Stimulated activated CD4-positive, alpha-beta T cell treated with anti-CD3 and anti-CD28 coated beads, Interleukin-1b, Interleukin-23, amount 100 ng/mL, for 48 hours (primary cell): ENCODE results near the gene TLR9.

Experiments used
- DNase-seq: peaks from one replicate; pipeline ENCODE4 v3.0.0-alpha.2; 2020

TLR9 gene

DNA sequence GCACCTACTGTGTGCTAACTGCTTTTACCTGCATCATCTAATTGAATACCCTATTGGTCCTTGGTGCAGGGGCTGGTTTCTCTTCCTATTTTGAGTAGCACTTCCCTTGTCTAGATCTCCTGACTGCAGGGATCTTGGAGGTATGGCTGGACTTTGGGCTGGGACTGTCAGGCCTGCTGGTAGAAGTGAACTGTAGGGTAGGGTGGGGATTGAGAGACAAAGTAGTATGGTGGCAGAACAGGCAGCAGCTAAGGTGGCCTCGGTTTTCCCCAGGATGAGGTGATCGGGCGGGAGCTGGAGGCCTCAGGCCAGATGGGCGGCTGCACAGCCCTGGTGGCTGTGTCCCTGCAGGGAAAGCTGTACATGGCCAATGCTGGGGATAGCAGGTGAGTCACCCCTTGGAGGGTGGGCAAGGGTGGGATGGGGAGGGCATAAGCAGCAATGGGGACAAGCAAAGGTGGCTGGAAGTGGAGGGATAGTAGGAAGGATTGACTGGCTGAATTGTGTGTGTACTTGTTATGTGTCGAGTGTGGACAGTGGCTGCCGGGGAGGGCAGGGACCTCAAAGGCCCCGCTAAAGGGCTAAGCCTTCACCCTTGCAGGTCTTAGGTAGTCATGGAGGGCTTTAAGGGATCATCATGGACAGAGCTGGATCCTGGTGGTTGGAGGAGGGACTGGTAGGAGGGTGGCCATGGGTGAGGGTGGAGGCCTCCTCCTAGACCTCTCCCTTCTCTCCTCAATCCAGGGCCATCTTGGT is 22.1 kb upstream of the TLR9 start:
- no peak for DNase-seq

DNA sequence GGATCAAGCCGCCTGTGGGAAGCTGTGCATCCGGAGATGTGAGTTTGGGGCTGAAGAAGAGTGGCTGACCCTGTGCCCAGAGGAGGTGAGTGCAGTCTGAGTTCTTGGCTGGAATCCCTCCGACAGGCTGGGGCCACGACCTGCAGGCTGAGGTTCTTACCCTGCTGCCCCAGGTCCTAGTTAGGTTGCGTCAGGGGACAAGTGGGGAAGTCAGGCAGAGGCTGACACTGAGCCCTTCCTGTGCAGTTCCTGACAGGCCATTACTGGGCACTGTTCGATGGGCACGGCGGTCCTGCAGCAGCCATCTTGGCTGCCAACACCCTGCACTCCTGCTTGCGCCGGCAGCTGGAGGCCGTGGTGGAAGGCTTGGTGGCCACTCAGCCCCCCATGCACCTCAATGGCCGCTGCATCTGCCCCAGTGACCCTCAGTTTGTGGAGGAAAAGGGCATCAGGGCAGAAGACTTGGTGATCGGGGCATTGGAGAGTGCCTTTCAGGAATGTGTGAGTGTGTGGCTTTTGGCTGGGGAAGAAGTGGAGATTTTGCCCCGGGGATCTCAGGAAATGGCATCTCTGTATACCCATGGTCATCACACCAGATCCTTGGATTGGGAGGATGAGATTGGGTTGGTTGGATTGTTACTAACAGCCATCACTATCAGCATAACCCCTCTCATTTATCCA is 21.4 kb upstream of the TLR9 start:
- DNase-seq = no peak

DNA sequence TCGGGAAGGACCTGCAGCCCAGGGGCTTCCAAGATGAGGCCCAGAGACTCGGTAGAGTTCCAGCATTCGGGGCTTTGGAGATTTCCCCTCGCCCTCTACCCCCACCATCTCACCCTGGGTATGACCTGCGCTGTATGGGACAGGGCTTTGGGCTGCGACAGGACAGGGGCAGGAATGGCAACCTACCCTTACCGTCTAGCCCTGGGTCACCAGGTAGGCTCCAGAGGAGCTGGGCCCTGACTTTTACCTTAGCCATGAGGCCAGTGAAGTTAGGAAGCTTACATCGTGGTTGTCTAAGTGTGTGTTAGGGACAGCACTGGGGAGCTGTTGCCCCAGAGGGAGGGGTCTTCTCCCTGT is 20.8 kb upstream of the TLR9 start:
- no peak for DNase-seq

- peak; percentile 50 for DNase-seq
Observed at GRCh38 chr3:52245322-52246263, 20.1 kb upstream of the TLR9 start, which contains the start of gene PPM1M. Gene PPM1M (plus strand): TSS chr3:52245759. CDS start chr3:52245825, 66 bp downstream.

- DNase-seq = peak; percentile 57
Observed at GRCh38 chr3:52243791-52244628, 18.6 kb upstream of the TLR9 start.

- no peak for DNase-seq
Observed at GRCh38 chr3:52242039-52242438, 16.6 kb upstream of the TLR9 start.

DNA sequence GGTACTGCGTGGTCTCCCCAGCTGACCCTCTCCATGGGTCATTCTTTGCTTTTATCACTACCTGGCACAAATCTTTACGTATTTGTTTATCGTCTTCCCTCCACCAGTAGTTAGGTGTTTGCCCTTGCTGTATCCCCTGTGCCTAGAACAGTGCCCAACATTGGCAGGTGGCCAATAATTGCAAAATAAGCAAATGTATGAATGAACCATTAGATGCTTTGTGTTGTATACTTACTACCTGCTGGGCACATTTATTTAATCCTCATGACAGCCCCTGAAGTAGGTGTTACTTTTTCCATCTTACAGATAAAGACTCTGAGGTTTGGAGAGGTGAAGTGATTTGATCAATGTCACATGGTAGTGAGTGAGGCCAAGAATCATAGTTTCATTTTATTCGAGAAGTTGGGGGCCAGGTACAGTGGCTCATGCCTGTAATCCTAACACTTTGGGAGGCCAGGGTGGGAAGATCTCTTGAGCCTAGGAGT is 15.5 kb upstream of the TLR9 start:
- DNase-seq = no peak

DNA sequence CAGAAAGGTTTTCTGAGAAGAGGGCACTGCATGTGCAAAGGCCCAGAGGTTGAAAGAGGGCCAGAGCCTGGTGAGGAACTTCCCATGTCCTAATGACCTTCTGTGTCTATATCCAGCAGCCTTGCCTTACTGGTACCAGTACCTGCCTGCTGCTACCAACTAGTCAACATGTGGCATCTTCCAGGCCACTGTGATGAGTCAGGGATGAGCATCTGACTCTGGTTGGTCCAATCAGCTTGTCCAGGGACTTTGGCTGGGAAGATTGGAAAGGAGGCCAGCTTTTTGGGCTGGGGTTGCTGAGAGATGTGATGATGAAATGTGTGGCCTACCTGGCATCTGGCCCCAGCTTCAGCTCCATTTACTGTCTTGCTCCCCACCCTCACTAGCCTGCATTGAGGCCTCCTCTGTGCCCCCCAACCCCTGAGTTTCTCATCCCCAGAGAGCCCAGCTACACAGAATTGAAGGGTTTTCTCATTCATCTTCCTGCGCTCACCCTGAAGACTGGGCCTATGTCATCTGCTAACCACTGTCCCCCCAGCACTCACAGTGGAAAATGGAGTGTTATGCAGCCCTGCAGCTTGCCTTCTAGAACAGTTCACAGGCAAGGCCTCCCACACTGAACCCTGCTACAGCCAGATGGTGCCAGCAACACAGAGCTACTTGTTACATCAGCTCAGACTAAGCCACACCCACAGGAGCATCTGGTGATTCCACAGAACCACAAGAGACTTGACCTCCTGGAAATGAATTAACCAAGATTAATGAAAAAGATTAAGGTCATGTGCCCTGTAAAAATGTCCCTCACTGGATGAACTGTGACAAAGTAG is 14.8 kb upstream of the TLR9 start:
- DNase-seq = peak; percentile 79

GRCh38 chr3:52238761-52239701 is 13.6 kb upstream of the TLR9 start, which contains the start of gene TWF2:
Gene TWF2 (minus strand): TSS chr3:52239158. CDS start chr3:52239016, 142 bp downstream.
- DNase-seq = peak; percentile 90

DNA sequence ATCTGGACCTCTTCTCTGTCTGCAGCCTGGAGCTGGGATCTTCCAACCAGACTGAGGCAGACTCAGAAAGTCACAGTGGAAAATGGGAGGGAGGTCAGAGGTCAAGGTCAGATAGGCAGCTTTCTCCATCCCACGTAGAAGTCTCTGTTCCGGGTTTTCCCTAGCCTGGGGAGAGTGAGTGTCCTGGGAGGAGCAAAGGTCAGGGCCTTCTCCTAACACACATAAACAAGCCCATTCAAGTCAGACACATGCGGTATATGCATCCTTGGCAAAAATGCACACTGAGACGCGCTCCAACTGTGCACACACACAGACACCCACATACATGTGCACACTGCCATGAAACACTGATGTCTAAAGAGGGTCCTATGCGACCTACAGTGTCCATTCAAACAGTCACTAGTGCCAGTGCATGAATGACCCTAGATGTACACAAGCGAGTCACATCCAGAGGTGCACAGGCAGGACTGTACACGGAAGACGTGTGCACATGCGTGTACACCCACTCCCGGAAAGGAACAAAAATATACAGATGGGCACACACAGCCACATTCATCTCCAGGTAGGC is 12.8 kb upstream of the TLR9 start:
- no peak for DNase-seq

- DNase-seq = no peak
Observed at GRCh38 chr3:52237657-52238172, 12.3 kb upstream of the TLR9 start.

DNA sequence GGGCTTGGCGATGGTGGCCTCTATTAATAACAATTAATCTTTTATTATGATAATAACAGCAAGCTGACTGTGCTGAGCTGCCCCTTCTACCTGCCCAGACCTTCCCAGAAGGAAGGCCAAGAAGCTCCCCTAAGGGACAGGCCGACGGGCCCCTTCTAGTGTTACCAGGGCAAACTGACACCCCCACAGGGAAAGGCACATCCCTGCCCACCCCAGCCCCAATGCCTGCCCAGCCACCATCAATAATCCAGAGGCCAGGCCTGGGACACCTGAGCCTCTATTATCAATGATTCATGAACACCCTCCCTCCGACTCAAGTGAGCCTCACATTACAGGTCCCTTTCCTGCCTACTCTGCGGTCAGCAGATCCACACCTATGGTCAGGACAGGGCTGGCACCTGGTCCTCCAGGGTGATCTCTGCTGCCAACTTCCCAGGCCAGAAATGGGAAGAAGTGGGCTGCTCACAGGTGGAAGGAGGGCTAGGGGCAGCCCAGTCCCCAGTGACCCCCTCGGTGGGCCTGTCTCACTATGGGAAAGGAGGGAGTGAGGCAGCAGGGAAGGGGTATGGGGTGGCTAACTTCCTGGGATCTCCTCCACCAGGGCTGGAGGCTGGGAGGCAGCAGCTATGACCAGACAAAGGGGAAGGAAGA is 11.7 kb upstream of the TLR9 start:
- DNase-seq = no peak

GRCh38 chr3:52236424-52236886 is 11.0 kb upstream of the TLR9 start:
- no peak for DNase-seq

DNA sequence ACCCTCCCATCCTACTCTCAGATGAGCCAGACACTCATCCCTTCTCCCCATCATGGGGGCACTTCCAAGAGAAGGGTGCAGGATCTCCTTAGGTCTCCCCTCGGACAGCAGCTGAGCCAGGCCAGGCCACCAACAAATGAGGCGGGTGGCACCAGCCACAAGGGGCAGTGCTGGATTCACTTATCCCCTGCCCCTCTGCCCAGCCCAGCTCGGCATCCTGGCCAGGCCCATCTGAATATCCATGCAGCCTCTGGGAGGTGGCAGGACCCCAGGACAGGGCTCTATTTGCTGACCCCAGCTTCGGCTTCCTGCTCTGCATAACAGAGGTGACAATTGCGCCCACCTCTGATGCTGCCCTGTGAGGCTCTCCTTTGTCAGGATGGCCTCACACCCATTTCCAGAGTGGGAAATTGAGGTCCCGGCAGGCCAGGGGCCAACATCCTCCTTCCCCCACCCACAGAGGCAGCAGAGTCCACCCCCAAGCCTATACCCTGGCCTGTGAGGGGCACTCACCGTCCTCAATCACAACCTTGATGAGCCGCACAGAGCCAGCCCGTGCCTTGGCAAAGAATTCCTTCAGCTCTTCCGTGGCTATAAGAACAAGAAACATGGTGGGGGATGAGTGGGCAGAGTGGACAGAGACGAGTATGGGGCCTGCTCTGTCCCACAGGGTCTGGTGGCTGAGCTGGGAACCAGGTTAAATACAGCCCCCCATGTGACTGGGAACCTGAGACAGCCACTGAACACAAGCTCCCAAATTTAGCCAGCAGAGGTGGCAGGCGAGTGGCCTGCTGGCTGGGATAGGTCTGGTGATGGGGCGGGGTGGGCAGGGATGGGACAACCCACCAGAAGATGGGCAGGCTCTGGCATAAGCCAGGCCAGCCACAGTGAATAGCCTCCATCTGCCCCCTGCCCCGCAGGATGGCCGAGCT is 9.3 kb upstream of the TLR9 start:
- DNase-seq = no peak

DNA sequence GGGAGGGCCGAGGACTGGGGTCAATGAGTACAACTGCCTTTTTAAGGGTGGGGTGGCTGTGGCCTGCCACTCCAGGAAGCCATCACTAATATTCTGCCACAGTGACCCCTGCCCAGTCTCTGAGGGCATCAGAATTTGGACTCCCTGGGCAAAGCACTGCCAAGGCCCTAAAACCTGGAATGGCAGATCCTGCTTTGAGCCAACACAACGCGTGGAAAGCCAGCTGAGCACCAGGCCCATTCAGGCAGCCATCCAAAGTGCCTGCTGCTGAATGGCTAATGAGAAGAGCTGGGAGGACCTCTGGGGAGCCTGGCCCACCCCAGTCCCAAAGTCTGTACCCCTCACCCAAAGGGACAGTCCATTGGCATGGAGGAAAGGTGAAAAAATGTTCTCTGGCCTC is 8.5 kb upstream of the TLR9 start:
- no peak for DNase-seq

DNA sequence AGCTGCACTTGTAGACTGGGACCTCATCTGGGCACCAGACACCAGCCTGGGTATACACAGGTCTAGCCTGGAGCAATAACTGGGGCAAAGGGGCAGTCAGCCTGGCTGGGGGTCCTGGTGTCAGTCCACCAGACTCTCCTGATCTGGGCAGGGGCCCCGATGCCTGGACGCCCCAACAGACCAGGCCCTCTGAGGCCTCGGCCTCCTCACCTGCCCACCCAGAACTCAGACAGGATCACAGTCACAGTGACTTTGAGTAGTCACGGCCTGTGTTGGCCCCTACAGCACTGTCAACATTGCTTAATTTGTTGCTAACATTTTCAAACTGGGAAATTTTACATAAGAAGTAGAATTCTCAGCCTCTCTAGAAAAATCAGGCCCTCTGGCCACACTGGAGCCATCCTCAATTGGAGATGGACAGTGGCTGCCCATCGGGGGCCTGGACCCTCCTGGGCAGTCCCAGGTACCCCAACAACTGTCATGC is 7.7 kb upstream of the TLR9 start:
- DNase-seq = no peak
